H1 (cell line): ENCODE measurements around the gene LRRC39. TPM values are rescaled to one million over a fixed set of nuclear protein-coding genes. Genes with fewer than 3 reads are reported as not detected.

Source experiments
- CTCF ChIA-PET: fragments of 300-600 bp; sonication (Branson Sonifier 250); formaldehyde crosslinking; loops from one replicate; lab custom pipeline; 2021; ENCODE audit not compliant: partially characterized antibody; lab: Charles Lee
- POLR2A ChIA-PET: fragments of 300-600 bp; sonication (Branson Sonifier 250); formaldehyde crosslinking; loops from one replicate; lab custom pipeline; 2021; ENCODE audit warnings: inconsistent platforms; ENCODE audit not compliant: partially characterized antibody; lab: Charles Lee
- DNase-seq, 2 experiments: peaks; one replicate each; pipeline versions ENCODE4 v3.0.0 to v3.0.0-alpha.2; 2010 to 2022; ENCODE audit warnings: low spot score in 2 of 2, low read depth in 1 of 2, mixed read lengths in 1 of 2
- FAIRE-seq: peaks from 2 replicates; lab custom pipeline; 2011; peaks lifted over from hg19 to GRCh38; lab: Jason Lieb, UNC
- H2AFZ ChIP-seq: 2 replicates; pipeline ENCODE4 v1.8.1; 2012; ENCODE audit warnings: low read length, inconsistent platforms
- H2AK5ac ChIP-seq: 2 replicates; pipeline ENCODE4 v1.6.1; 2013; ENCODE audit warnings: low read depth, low read length
- H2BK120ac ChIP-seq: replicated peaks from 2 replicates; pipeline ENCODE3; 2013; ENCODE audit warnings: low read depth, low read length, inconsistent platforms
- H2BK12ac ChIP-seq: 2 replicates; pipeline ENCODE4 v1.6.1; 2013; ENCODE audit warnings: low read depth, low read length
- H2BK15ac ChIP-seq: 2 replicates; pipeline ENCODE4 v1.6.1; 2013; ENCODE audit warnings: low read length
- H2BK20ac ChIP-seq: 2 replicates; pipeline ENCODE4 v1.6.1; 2013; ENCODE audit warnings: low read length
- H2BK5ac ChIP-seq: 2 replicates; pipeline ENCODE4 v1.6.1; 2013; ENCODE audit warnings: low read depth, low read length
- H3K14ac ChIP-seq: 2 replicates; pipeline ENCODE4 v1.6.1; 2013; ENCODE audit warnings: inconsistent platforms; ENCODE audit not compliant: insufficient read length
- H3K18ac ChIP-seq: 2 replicates; pipeline ENCODE4 v1.6.1; 2013; ENCODE audit warnings: low read length; ENCODE audit errors: extremely low read depth
- H3K23ac ChIP-seq: 2 replicates; pipeline ENCODE4 v1.6.1; 2013; ENCODE audit warnings: inconsistent platforms; ENCODE audit not compliant: insufficient read length
- H3K23me2 ChIP-seq: 2 replicates; pipeline ENCODE4 v1.6.1; 2013; ENCODE audit warnings: low read depth, low read length
- H3K27ac ChIP-seq: 2 replicates; pipeline ENCODE4 v1.6.1; 2011; ENCODE audit warnings: low read depth, low read length, inconsistent platforms
- H3K27me3 ChIP-seq, 4 experiments: replicated peaks in 1 of 4; 1 replicate in 1 of 4; 2 replicates in 3 of 4; pipeline versions ENCODE4 v1.6.1 to v1.8.1; 2011 to 2013; ENCODE audit warnings: low read length in 3 of 4, mild to moderate bottlenecking in 3 of 4, inconsistent platforms in 2 of 4, mixed read lengths in 2 of 4, moderate library complexity in 1 of 4; ENCODE audit not compliant: control insufficient read depth in 3 of 4, insufficient read depth in 3 of 4; ENCODE audit errors: extremely low read depth in 1 of 4
- H3K36me3 ChIP-seq, 4 experiments: 2 replicates each; pipeline versions ENCODE4 v1.6.1 to v1.8.1; 2011 to 2013; ENCODE audit warnings: mild to moderate bottlenecking in 4 of 4, low read length in 3 of 4, moderate library complexity in 2 of 4, control low read depth in 1 of 4, inconsistent platforms in 1 of 4; ENCODE audit not compliant: insufficient read depth in 4 of 4, control insufficient read depth in 2 of 4
- H3K4ac ChIP-seq: replicated peaks from 2 replicates; pipeline ENCODE3; 2013; ENCODE audit warnings: low read length, low read depth, mixed read lengths, inconsistent platforms; ENCODE audit not compliant: insufficient read length
- H3K4me1 ChIP-seq, 4 experiments: replicated peaks in 1 of 4; 1 replicate in 1 of 4; 2 replicates in 3 of 4; pipeline versions ENCODE4 v1.6.1 to v1.8.1; 2011 to 2013; ENCODE audit warnings: low read length in 3 of 4, inconsistent platforms in 2 of 4, mixed read lengths in 1 of 4; ENCODE audit not compliant: insufficient read depth in 4 of 4, control insufficient read depth in 3 of 4
- H3K4me2 ChIP-seq, 2 experiments: 2 replicates each; pipeline versions ENCODE4 v1.6.1 to v1.8.1; 2011 to 2013; ENCODE audit warnings: low read depth in 2 of 2, low read length in 2 of 2, control low read depth in 1 of 2, inconsistent platforms in 1 of 2, mild to moderate bottlenecking in 1 of 2; ENCODE audit not compliant: insufficient read depth in 1 of 2
- H3K4me3 ChIP-seq, 4 experiments: fragments of 200-600, 300-600 bp in 1 of 4; sonication (generic), shearing (Covaris generic), sonication (Bioruptor Twin) in 1 of 4; 2 replicates each; pipeline versions ENCODE4 v1.5.1 to v1.8.1; 2011 to 2016; ENCODE audit warnings: low read length in 4 of 4, low read depth in 3 of 4, control low read depth in 2 of 4, inconsistent platforms in 2 of 4, mild to moderate bottlenecking in 2 of 4, mixed read lengths in 1 of 4, moderate library complexity in 1 of 4; ENCODE audit not compliant: insufficient read depth in 2 of 4; ENCODE audit errors: extremely low read depth in 1 of 4
- H3K56ac ChIP-seq: replicated peaks from 2 replicates; pipeline ENCODE3; 2013; ENCODE audit warnings: low read depth, mild to moderate bottlenecking, mixed read lengths, low read length, inconsistent platforms; ENCODE audit not compliant: insufficient read length
- H3K79me1 ChIP-seq: 2 replicates; pipeline ENCODE4 v1.6.1; 2013; ENCODE audit warnings: low read depth, low read length, control low read depth
- H3K79me2 ChIP-seq, 2 experiments: 2 replicates each; pipeline versions ENCODE4 v1.6.1 to v1.8.1; 2012 to 2013; ENCODE audit warnings: low read length in 2 of 2, mild to moderate bottlenecking in 2 of 2, inconsistent platforms in 1 of 2; ENCODE audit not compliant: insufficient read depth in 2 of 2, control insufficient read depth in 1 of 2
- H3K9ac ChIP-seq, 4 experiments: replicated peaks in 1 of 4; 1 replicate in 1 of 4; 2 replicates in 3 of 4; pipeline versions ENCODE4 v1.6.1 to v1.8.1; 2011 to 2013; ENCODE audit warnings: low read depth in 3 of 4, low read length in 3 of 4, control low read depth in 2 of 4, mild to moderate bottlenecking in 2 of 4, moderate library complexity in 2 of 4, inconsistent platforms in 1 of 4; ENCODE audit errors: extremely low read depth in 1 of 4
- H3K9me3 ChIP-seq, 2 experiments: 2 replicates each; pipeline versions ENCODE4 v1.6.1 to v1.8.1; 2012 to 2013; ENCODE audit warnings: mild to moderate bottlenecking in 2 of 2, moderate library complexity in 2 of 2, control low read depth in 1 of 2, inconsistent platforms in 1 of 2, low read depth in 1 of 2, low read length in 1 of 2, mixed read lengths in 1 of 2; ENCODE audit not compliant: insufficient read depth in 2 of 2
- H4K20me1 ChIP-seq, 2 experiments: replicated peaks in 1 of 2; 2 replicates each; pipeline versions ENCODE3 to v1.8.1; 2011 to 2013; ENCODE audit warnings: inconsistent platforms in 2 of 2, low read length in 2 of 2, mild to moderate bottlenecking in 1 of 2; ENCODE audit not compliant: insufficient read depth in 2 of 2, control insufficient read depth in 1 of 2
- H4K5ac ChIP-seq: 2 replicates; pipeline ENCODE4 v1.6.1; 2013; ENCODE audit warnings: low read length, low read depth, mixed read lengths, inconsistent platforms; ENCODE audit not compliant: insufficient read length
- H4K8ac ChIP-seq: 2 replicates; pipeline ENCODE4 v1.8.0; 2013; ENCODE audit warnings: mild to moderate bottlenecking, moderate library complexity, low read length, inconsistent platforms; ENCODE audit not compliant: insufficient read depth; ENCODE audit errors: extremely low read depth
- H4K91ac ChIP-seq: replicated peaks from 2 replicates; pipeline ENCODE3; 2013; ENCODE audit warnings: low read length, mixed read lengths, inconsistent platforms; ENCODE audit not compliant: insufficient read length
- BRCA1 ChIP-seq: IDR thresholded peaks from 2 replicates; pipeline ENCODE4 v1.6.1; 2012; ENCODE audit warnings: low read depth, low read length, improper control_type of control experiment
- CHD2 ChIP-seq: IDR thresholded peaks from 2 replicates; pipeline ENCODE4 v1.6.1; 2012; ENCODE audit warnings: low read length, improper control_type of control experiment
- E2F6 ChIP-seq: IDR thresholded peaks from 2 replicates; pipeline ENCODE4 v1.6.1; 2012; ENCODE audit warnings: inconsistent platforms
- EZH2 ChIP-seq: fragments of 200-600 bp; sonication (generic); IDR thresholded peaks from 2 replicates; pipeline ENCODE4 v1.7.1; 2012; ENCODE audit warnings: low read depth, mild to moderate bottlenecking, moderate library complexity, low read length, inconsistent platforms; ENCODE audit not compliant: severe bottlenecking
- FOSL1 ChIP-seq: IDR thresholded peaks from 2 replicates; pipeline ENCODE4 v1.6.1; 2011; ENCODE audit warnings: mild to moderate bottlenecking, low read depth, low read length, moderate library complexity; ENCODE audit not compliant: insufficient read depth
- NANOG ChIP-seq: IDR thresholded peaks from 2 replicates; pipeline ENCODE4 v1.6.1; 2011; ENCODE audit warnings: low read length, low read depth, mild to moderate bottlenecking, inconsistent platforms; ENCODE audit not compliant: insufficient read depth, poor library complexity, severe bottlenecking
- PHF8 ChIP-seq: fragments of 200-600 bp; sonication (generic); conservative IDR thresholded peaks from 2 replicates; pipeline ENCODE4 v1.7.1; 2012; ENCODE audit warnings: low read depth, mild to moderate bottlenecking, inconsistent platforms, low read length, moderate library complexity
- RBBP5 ChIP-seq: IDR thresholded peaks from 2 replicates; pipeline ENCODE4 v1.7.1; 2012; ENCODE audit warnings: low read depth, mild to moderate bottlenecking, inconsistent platforms, low read length, moderate library complexity, borderline replicate concordance
- RFX5 ChIP-seq: IDR thresholded peaks from 2 replicates; pipeline ENCODE4 v1.6.1; 2011; ENCODE audit warnings: low read depth, low read length, improper control_type of control experiment, borderline replicate concordance
- SAP30 ChIP-seq: fragments of 300-600 bp; sonication (generic); IDR thresholded peaks from 2 replicates; pipeline ENCODE4 v1.7.1; 2012; ENCODE audit warnings: low read length, moderate library complexity, mild to moderate bottlenecking, inconsistent platforms; ENCODE audit not compliant: insufficient read depth, insufficient replicate concordance
- SIN3A ChIP-seq, 2 experiments: IDR thresholded peaks in 1 of 2; conservative IDR thresholded peaks in 1 of 2; 2 replicates each; pipeline ENCODE4 v1.6.1; 2011 to 2012; ENCODE audit warnings: low read length in 2 of 2, improper control_type of control experiment in 1 of 2, low read depth in 1 of 2, mild to moderate bottlenecking in 1 of 2
- SIRT6 ChIP-seq: IDR thresholded peaks from one replicate; pipeline ENCODE4 v1.7.1; 2012; ENCODE audit warnings: low read length, inconsistent platforms
- SIX5 ChIP-seq: IDR thresholded peaks from 2 replicates; pipeline ENCODE4 v1.6.1; 2011; ENCODE audit warnings: mild to moderate bottlenecking, low read depth, low read length
- SP4 ChIP-seq: IDR thresholded peaks from 2 replicates; pipeline ENCODE4 v1.6.1; 2012; ENCODE audit warnings: low read length, inconsistent platforms
- WGBS, 2 experiments: shearing (Covaris generic) in 1 of 2; methylation state at CpG; one replicate each; pipeline versions ENCODE4 v1.1.6 to v1.1.7; 2013 to 2015; ENCODE audit warnings: low lambda C conversion rate in 2 of 2, mixed read lengths in 2 of 2, inconsistent platforms in 1 of 2, low coverage in 1 of 2, missing lambda C conversion rate in 1 of 2; ENCODE audit not compliant: insufficient replicate concordance in 2 of 2, insufficient coverage in 1 of 2, insufficient read length in 1 of 2; ENCODE audit errors: extremely low coverage in 1 of 2, missing lambda C conversion rate in 1 of 2; 5-methylcytosine and 5-hydroxymethylcytosine counted together
- polyA plus RNA-seq, 7 experiments: library from polyadenylated mRNA; depleted of rRNA in 3 of 7; stranded (reverse) in 5 of 7; unstranded in 2 of 7; fragments of >200 nt in 5 of 7; fragments of 200-250 nt in 2 of 7; gene quantifications; 1 replicate in 5 of 7; 2 replicates in 1 of 7; 4 replicates in 1 of 7; pipeline versions ENCODE4 v1.2.1 to v1.2.3, GENCODE V29; 2011 to 2013; ENCODE audit warnings: missing spikeins in 2 of 7, mixed read lengths in 2 of 7
- total RNA-seq: library from RNA; stranded (reverse); fragmentation: NEBNext Ultra II Directional; extraction: Animal tissue kit (Norgen Biotek cat#: 25700); gene quantifications from 2 replicates; pipeline ENCODE4 v1.2.1, GENCODE V29; 2021

Gene LRRC39
- total and polyA plus RNA-seq, 2 of the 8 experiments (the other 6 are each of a cell fraction or from before 2014, with no cell fraction given), result 0.33 to 0.39 TPM

- WGBS, 2 experiments, result 94% methylated on average over 4 of the region's 4 CpGs; no CpG with 5 or more reads in 1 of the 2 experiments
- Histone ChIP-seq H3K79me1 (no peaks in the 10 kb centered on the region), H3K79me2 (no peaks in the 10 kb centered on the region), H3K4ac (no peak overlapping the region), H2AFZ (no peak overlapping the region), H2BK20ac (no peak overlapping the region), H2BK12ac (no peak overlapping the region), H3K23ac (no peak overlapping the region), H3K14ac (no peak overlapping the region), H3K4me2 (no peak overlapping the region), H2BK5ac (no peak overlapping the region), H2BK120ac (no peak overlapping the region), H3K9me3 (no peaks in the 10 kb centered on the region), H2BK15ac (no peak overlapping the region), H4K91ac (no peak overlapping the region), H3K18ac (no peak overlapping the region), H3K36me3 (peaks cover 0 to 27% (median 13%) of the 10 kb centered on the region in 4 experiments; a peak in 6 of 8 replicates), H4K20me1 (peaks cover 0 to 3% of the 10 kb centered on the region in 2 experiments), H3K27me3 (no peaks in the 10 kb centered on the region), H3K23me2 (no peaks in the 10 kb centered on the region), H4K5ac (no peak overlapping the region), H4K8ac (no peak overlapping the region), H3K4me1 (no peaks in the 10 kb centered on the region), H3K9ac (no peak overlapping the region), H3K4me3 (no peak overlapping the region), H3K56ac (no peak overlapping the region), H3K27ac (no peak overlapping the region), H2AK5ac (no peak overlapping the region)
- POLR2A ChIA-PET, result no interaction called here
- CTCF ChIA-PET, result no interaction called here
- TF ChIP-seq BRCA1 (no peak), RBBP5 (no peak), CHD2 (no peak), SIN3A (conservative IDR thresholded peaks at IDR 0.05 in 1 of 2, IDR thresholded peaks at IDR 0.05 in 1 of 2; ENCODE audit: low read depth in 1 of 2, low read length in 2 of 2) (no peak), PHF8 (no peak), E2F6 (no peak), SP4 (no peak), RFX5 (no peak), NANOG (no peak), SAP30 (no peak), FOSL1 (no peak), SIRT6 (no peak), SIX5 (no peak), EZH2 (no peak)
- FAIRE-seq (no peak), DNase-seq (no peak)
Measured at GRCh38 chr1:100115524-100115923, 62.5 kb downstream of the LRRC39 start.
